K562 (cell line): ENCODE results near the gene POLR3A.

Experiments used
- EGR1 ChIP-seq: fragments of 450-650 bp; conservative IDR thresholded peaks from 2 replicates; pipeline ENCODE4 v1.6.1; 2017; ENCODE audit warnings: mild to moderate bottlenecking
- TAF1 ChIP-seq: IDR thresholded peaks from 2 replicates; pipeline ENCODE4 v1.6.1; 2011; ENCODE audit warnings: mild to moderate bottlenecking, low read length, moderate library complexity; ENCODE audit not compliant: insufficient read depth, control insufficient read depth, severe bottlenecking; ENCODE audit errors: extremely low read depth

DNA sequence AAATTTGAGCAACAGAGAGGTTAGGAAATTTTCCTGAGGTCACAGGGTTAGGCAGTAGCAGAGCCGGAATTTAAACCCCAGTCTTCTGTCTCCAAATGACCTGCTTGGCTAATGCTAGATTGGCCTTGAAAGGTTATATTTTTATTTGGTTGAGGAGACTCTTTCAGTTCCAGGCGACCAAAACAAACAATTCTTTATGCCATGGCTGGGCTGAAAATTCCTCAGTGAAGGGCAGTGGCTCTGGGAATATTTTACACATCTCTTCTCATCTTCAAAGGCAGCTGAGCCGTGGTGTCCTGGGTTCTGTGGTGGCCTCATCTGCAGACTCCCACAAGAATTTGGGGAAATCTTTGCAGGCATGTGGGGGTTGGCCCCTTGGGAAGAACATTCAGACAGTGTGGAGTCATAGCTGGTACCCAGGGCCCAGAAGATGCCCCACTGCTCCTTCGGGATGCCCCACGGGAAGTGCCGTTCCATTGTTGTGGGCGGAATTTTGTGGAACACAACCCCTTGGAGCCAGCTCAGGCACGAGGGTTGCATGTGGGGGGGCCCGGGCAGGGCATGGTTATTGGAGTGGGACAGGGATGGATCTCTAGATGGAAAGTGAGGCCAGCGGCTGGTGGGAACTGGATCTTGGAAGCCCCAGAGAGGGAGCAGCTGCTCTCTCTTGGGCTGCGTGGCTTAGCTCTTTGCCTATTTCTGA lies 37.6 kb upstream of the POLR3A start:
- TF ChIP-seq TAF1 (no peak), EGR1 (no peak)
